Right ventricle myocardium inferior (tissue), 1 donor: ENCODE data around the gene EPHA6. TPM values are rescaled to one million over a fixed set of nuclear protein-coding genes. Genes with fewer than 3 reads are reported as not detected.
"Not testable (repeated sequence)": the region's sequence is repeated elsewhere in the genome, so short reads cannot be mapped to it uniquely, and the experiment has no call there.

Experiments
- ATAC-seq: fragments of 200-7000 bp; cut with Tn5 transposase; one replicate; pipeline ENCODE4 v1.9.1; 2020; ENCODE audit warnings: mild to moderate bottlenecking, moderate library complexity
- DNase-seq: peaks from one replicate; pipeline ENCODE4 v3.0.0; 2021; ENCODE audit errors: missing footprints
- intact Hi-C: fragments of 100-400 bp; cut with DNase I; formaldehyde crosslinking; loops from one replicate; pipeline ENCODE4 v1.11.0; 2022
- total RNA-seq: library from RNA; stranded (reverse); fragmentation: NEBNext Ultra II Directional; extraction: Animal tissue kit (Norgen Biotek cat#: 25700); gene quantifications from one replicate; pipeline ENCODE4 v1.2.1, GENCODE V29; 2021
- donor health status: DM: no; HTN: yes; CAD: no; lungs with severe emphysema.

EPHA6 gene
- total RNA-seq, 1 donor from 2014 or later: 0.62 TPM

DNA sequence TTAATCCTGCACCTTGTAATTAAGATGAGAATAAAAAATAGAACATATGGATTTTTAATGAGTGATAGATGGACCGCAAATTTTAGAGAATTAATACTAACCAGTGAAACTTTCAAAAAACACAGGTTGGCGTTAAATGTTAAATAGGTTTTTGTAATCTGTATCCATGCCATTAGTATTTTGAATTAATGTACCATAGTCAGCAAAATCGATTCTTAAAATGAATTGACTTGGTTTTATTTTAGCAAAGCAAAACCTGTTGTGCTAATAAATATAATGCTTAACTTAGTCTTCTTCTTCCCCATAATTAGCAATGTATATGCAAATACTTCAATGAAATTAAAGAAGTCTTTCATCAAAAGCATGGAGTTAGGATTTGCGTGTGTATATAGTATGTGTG is 63.1 kb downstream of the EPHA6 start:
- intact Hi-C loops: no loop called here
- DNase-seq: no peak
- ATAC-seq: no peak

DNA sequence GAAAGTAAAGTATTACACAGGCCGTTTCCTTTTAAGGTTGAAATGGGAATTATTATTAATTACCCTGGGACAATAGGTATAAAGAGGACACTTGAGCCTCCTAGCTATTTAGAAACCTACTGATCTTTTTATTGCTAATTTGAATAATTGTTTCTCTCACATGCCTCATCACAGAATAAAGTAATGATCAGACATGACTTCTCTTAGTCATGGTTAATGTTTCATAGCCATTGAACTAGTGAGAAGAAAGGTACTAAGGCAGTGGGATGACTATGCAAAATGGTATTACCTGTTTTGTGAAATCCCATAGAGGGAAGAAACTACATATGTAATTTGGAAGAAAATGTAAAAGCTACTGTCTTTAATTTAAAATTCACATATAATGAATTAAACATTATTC is 85.6 kb downstream of the EPHA6 start:
- intact Hi-C loops: no loop called here
- DNase-seq (no peak), ATAC-seq (no peak)

DNA sequence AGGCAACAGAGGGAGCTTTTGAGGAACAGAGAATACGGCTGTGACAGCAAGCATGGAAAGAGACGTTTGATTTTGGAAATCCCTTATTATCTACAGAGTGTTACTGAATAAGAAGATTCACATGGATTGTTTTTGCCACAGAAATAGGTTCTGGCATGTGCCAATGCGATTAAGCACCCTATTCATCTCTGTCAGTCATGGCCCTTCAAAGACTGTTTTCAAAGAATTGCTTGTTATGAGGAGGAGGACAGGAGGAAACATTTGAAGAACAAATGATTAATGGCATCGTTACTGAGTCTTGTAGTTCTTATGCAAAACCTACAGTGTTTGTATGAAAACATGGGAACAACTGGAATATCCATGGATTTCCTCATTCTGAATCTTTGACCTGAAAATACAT is 86.2 kb downstream of the EPHA6 start:
- no peak for ATAC-seq
- intact Hi-C loops: no loop called here
- no peak for DNase-seq

GRCh38 chr3:96915445-96915844 is 101.1 kb downstream of the EPHA6 start:
- ATAC-seq (no peak), DNase-seq (no peak)
- intact Hi-C loops: no loop called here

DNA sequence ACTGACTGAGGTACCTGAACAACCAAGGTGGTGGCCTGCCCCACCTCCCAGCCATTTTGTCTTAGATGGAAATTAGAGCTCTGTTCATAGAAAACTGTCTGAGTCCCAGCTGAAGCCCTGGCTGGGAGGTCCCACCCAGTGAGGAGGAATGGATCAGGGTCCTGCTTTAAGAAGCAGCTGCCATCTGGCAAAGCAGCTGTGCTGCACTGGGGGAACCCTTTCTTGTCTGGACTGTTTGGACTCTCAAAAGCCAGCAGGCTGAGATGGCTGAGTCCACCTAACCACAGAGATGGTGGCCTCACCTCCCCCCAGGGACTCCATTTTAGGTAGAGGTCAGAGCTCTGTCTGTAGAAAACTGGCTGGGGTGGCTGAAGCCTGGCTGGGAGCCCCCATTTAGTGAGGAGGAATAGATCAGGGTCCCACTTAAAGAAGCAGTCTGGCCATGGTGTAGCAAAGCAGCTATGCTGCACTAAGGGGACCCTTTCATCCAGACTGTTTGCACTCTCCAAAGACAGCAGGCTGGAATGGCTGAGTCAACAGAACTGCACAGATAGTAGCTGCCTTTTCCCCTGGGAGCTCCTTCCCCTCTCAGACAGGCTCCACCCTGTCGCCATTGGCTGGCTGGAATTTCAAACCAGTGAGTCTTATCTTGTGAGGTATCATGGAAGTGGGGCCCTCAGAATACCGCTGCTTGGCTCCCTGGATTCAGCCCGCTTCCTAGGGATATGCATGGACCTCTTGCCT is 116.9 kb downstream of the EPHA6 start:
- DNase-seq: no peak
- intact Hi-C loops: loop anchor here (10.0 kb wide), 1 partner anchor 174 kb away; no protein-coding TSS in a partner anchor
- no peak for ATAC-seq

DNA sequence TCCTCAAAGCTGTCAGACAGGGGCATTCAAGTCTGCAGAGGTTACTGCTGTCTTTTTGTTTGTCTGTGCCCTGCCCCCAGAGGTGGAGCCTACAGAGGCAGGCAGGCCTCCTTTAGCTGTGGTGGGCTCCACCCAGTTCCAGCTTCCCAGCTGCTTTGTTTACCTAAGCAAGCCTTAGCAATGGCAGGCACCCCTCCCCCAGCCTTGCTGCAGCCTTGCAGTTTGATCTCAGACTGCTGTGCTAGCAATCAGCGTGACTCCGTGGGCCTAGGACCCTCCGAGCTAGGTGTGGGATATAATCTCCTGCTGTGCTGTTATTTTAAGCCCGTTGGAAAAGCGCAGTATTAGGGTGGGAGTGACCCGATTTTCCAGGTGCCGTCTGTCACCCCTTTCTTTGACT is 127.7 kb downstream of the EPHA6 start:
- intact Hi-C loops, DNase-seq, ATAC-seq: not testable (repeated sequence)

DNA sequence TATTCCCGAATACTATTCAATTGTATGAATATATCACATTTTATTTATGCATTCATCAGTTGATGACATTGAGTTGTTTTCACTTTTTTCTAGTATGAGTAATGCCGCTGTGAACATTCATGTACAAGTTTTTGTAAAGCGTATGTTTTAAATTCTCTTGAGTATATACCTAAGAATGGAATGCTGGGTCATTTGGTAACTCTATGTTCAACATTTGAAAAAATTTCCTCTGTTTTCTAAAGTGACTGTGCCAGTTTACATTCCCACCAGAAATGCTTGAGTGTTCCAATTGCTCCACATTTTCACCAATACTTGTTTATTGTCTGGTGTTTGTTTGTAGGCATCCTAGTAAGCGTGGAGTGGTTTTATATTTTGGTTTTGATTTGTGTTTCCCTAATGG is 144.5 kb downstream of the EPHA6 start:
- intact Hi-C loops: no loop called here
- ATAC-seq (no peak), DNase-seq (no peak)

DNA sequence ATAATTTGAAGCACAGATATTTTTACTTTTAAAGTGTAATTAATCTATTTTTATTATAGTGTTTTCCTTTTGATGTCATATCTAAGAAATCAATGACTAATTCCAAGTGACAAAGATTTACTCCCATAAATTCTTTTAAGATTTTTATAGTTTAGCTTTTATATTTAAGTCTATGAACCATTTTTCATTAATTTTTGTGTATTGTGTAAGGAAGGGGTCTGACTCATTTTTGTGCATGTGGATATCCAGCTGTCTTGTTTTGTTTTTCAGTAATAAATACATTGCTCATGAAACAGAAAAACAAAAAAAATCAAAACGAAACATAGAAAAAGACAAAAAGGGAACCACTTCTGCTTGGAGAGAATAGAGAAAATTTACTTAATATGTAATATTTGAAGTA is 145.1 kb downstream of the EPHA6 start:
- intact Hi-C loops: no loop called here
- DNase-seq (no peak), ATAC-seq (no peak)

DNA sequence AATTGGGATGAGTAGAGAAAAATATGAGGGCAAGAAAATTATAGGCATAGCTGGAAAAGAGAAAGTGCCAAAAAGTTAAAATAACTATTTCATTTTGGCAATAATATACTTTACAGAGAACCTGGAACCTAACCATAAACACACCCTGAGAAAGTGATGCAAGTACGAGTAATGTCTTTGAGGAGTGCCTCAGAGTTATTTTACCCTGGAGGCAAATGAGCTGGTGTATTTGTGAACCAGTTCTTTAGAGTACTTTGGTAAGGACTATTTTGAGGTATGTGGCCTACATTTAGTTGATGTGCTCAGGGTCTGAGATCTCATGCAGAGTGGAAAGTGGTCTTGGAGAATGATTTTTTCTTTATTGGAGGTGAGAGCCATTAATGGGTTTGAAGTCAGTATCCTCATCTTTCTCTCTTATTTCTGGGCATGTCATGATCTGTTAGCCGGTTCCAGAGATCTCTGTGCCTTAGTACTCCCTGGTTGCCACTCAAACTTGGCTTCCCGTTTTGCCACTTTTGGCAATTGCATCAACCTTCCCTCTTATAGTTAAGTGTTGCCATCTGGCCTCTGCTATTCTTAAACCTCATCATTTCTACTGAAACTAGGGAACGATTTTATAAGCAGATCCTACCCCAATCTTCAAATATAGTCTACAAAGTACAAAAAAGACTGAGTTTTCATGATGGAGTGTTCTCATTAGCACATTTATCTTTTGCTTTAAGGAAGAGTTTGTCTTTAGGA is 145.7 kb downstream of the EPHA6 start:
- ATAC-seq (no peak), DNase-seq (no peak)
- intact Hi-C loops: no loop called here

DNA sequence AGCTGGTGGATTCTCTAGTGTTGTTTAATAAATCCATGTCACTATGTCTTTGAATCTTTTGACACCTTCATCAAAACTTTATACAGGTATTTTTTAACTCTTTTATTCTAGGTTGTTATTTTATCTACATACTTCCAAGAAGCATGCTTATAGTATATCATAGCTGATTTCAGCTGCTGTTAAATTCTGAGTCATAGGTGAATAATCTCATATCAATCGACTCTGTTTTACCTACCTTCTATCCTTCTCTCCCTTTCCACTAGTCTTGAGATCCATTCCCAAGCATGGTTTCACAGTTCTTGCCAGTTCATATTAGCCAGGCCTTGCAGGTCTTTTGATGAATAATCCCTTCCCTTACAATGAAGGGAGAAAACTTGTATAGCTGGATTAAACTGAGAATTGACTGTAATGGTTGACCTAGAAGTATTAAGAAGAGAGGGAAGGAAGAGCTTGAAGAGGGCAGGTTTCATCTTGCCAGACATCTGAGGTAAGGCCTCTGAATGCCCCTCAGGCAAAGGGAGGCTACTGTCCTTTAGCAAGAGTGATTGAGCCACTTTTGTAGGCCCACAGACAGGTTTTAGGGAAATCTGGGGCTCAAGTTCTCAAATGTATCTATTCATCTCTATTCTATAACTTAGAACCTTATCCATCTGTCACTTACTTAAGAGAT is 146.4 kb downstream of the EPHA6 start:
- ATAC-seq (no peak), DNase-seq (no peak)
- intact Hi-C loops: no loop called here

GRCh38 chr3:96961576-96961975 is 147.2 kb downstream of the EPHA6 start:
- DNase-seq: no peak
- no peak for ATAC-seq
- intact Hi-C loops: no loop called here

GRCh38 chr3:96966181-96966929 is 152.0 kb downstream of the EPHA6 start:
- ATAC-seq (no peak), DNase-seq (no peak)
- intact Hi-C loops: no loop called here

DNA sequence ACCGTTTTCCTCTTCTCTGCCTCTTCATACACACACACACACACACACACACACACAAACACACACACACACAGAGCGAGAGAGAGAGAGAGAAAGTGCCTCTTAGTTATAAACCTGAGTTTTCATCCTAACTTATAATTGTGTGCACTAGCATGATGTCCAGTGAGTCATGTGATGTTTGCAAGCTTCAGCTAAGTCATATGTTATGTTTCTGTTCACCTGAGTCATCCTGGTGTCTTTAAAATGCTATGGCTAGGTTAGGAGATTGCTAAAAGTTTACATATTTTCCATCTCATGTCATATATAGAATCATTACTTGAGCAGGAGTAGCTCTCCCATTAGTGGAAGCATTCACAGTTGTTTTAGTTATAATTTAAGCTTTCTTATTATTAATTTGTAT is 155.8 kb downstream of the EPHA6 start:
- intact Hi-C loops: no loop called here
- no peak for ATAC-seq
- DNase-seq: no peak

GRCh38 chr3:96977671-96978070 is 163.3 kb downstream of the EPHA6 start:
- DNase-seq: no peak
- ATAC-seq: no peak
- intact Hi-C loops: no loop called here

DNA sequence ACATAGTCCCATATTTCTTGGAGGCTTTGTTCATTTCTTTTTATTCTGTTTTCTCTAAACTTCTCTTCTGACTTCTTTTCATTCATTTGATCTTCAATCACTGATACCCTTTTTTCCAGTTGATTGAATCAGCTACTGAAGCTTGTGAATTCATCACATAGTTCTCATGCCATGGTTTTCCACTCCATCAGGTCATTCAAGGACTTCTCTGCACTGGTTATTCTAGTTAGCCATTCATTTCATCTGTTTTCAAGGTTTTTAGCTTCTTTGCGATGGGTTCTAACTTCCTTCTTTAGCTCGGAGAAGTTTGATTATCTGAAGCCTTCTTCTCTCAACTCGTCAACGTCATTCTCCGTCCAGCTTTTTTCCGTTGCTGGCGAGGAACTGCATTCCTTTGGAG is 169.3 kb downstream of the EPHA6 start:
- DNase-seq, ATAC-seq, intact Hi-C loops: not testable (repeated sequence)

DNA sequence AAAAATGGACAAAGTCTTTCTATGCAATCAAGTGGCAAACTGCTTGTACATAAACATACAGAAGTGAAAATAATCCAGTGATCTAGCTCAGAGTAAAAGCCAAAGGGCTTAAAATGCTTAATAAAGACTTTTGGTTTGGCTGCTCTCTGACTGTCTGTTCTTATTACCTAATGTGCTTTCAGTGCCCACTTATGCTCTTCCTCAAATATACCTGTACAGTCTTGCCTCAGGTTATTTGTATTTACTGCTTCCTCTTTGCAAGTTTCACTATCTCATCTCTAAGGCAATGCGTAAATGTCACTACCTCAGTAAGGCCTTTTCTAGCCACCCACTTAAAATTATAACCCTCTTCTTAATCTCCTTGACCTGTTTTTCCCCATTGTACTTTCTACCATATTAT is 171.8 kb downstream of the EPHA6 start:
- intact Hi-C loops: no loop called here
- ATAC-seq (no peak), DNase-seq (no peak)

GRCh38 chr3:96991231-96991630 is 176.8 kb downstream of the EPHA6 start:
- ATAC-seq (no peak), DNase-seq (no peak)
- intact Hi-C loops: no loop called here

DNA sequence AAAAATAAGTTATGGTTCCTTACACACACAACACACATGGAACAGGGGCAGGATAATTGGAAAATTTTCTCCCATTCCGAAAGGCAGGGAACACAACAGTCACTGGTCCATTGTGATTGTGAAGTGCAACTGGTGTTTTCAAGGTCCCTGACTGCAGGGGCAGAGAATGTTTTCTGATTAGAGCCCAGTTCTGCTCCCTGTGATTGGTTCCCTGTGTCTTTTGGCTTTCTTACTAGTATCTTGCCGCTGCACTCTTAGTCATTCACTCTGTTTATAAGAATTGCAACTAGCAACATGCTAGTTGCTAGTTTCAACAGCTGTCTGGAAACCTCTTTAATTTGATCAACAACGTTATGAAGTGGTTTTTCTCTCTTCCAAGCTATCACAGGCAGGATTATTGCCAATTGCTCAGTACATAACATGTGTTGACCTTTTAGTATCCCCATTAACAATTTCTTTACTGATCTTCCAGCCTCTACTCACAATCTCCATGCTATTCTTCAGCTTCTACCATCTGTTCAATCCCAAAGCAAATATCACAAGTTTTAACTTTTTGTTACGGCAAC is 177.5 kb downstream of the EPHA6 start:
- ATAC-seq (no peak), DNase-seq (no peak)
- intact Hi-C loops: no loop called here

DNA sequence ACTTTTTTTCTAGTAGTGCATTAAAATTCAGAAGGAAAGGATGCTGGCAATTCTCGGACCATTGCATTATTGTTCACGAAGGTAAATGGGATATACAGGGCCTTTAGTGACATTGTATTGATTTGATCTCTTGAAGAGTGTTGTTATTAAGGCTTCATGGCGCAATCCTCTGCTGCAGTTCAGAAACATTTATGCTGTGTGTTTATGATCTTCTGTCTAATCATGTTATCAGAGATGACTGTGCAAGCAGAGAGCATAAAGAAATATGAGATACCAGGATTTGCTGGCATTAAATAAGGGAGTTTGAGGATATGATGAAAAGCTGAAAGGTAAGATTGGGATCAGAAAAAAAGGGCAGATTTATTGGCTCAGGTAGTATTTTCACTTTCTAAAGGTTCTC is 180.6 kb downstream of the EPHA6 start:
- no peak for ATAC-seq
- intact Hi-C loops: no loop called here
- no peak for DNase-seq
